ENCODE measurements around the gene ANKHD1. TPM values are rescaled to one million over a fixed set of nuclear protein-coding genes. Genes with fewer than 3 reads are reported as not detected.

The ANKHD1 gene
- total RNA-seq, 4 donors from 2014 or later, result 113 to 212 (median 164) TPM

DNA sequence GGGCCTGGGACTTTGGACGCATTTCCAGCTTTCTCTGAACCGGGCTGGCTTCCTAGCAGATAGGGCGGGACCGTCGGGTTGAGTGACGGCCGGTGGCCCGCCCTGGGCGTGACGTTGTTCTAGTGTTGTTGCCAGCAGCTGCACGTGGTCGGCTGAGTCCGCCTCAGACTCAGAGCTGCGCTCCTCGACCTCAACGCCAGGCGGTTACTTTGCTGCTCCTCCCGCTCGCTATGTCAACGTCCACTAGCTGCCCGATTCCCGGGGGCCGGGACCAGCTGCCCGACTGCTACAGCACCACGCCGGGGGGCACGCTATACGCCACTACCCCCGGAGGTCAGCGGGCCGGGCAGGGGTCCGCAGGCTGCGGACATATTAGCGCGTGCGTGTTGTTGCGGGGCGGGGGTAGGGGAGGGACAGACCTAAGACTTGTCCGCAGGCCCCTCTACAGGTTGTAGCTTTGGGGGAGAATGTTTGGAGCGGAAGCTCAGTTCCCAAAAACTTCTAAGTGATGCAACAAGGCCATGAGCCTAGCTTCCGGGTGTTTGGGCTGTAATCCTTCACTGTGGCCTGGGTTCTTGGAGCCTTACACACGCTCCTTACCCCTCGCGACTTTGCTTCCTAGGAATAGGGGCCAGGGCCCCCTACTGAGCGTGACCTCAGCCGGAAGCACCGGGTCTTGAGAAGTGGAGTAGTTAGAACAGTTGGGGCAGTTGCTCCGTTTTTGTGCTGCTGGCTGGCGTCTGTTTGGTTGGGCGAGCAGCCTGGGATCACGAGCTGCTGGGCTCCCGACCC is 146.1 kb downstream of the ANKHD1 start, which contains the start of gene EIF4EBP3:
TSS of gene EIF4EBP3 (plus strand) at position 155 of the 792 bp plus-strand sequence. CDS start at position 231, 76 bp downstream.
- TF ChIP-seq, protein P1, sequence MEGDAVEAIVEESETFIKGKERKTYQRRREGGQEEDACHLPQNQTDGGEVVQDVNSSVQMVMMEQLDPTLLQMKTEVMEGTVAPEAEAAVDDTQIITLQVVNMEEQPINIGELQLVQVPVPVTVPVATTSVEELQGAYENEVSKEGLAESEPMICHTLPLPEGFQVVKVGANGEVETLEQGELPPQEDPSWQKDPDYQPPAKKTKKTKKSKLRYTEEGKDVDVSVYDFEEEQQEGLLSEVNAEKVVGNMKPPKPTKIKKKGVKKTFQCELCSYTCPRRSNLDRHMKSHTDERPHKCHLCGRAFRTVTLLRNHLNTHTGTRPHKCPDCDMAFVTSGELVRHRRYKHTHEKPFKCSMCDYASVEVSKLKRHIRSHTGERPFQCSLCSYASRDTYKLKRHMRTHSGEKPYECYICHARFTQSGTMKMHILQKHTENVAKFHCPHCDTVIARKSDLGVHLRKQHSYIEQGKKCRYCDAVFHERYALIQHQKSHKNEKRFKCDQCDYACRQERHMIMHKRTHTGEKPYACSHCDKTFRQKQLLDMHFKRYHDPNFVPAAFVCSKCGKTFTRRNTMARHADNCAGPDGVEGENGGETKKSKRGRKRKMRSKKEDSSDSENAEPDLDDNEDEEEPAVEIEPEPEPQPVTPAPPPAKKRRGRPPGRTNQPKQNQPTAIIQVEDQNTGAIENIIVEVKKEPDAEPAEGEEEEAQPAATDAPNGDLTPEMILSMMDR (IDR thresholded peaks at IDR 0.05), result peak; percentile 61 to 99 (median 67)
- TF ChIP-seq POLR2A (IDR thresholded peaks at IDR 0.05) (peak; percentile 94), POLR2AphosphoS5 (IDR thresholded peaks at IDR 0.05) (peak; percentile 93 to 98 (median 98)), EP300 (IDR thresholded peaks at IDR 0.05; ENCODE audit: low read depth) (peak; percentile 74)
- Histone ChIP-seq H3K4me1 (peaks cover 33 to 57% (median 39%) of the 10 kb centered on the region in 4 donors), H3K27ac (peak within 1 kb of the TSS; percentile 94 to 99 (median 96)), H3K4me3 (peak within 1 kb of the TSS; percentile 32 to 54 (median 38)), H3K27me3 (no peaks in the 10 kb centered on the region), H3K9me3 (no peaks in the 10 kb centered on the region), H3K36me3 (peaks cover 0 to 19% (median 4%) of the 10 kb centered on the region in 4 donors)
- peak; percentile 98 for DNase-seq
- intact Hi-C loops (cut with DNase I; ENCODE audit: low total_unique reads), result no loop called here
- in situ Hi-C loops (cut with MboI; ENCODE audit: low pct_ligation_motif_present in 1 of 4, low pct_unique_long_range_greater_than_20kb in 1 of 4, low sequenced_read_pairs in 3 of 4), result no loop called here
- WGBS, 2 donors (ENCODE audit: low coverage in 1 of 2), result 5% methylated on average over 52 of the region's 52 CpGs; no CpG with 5 or more reads in 1 of the 2 donors

DNA sequence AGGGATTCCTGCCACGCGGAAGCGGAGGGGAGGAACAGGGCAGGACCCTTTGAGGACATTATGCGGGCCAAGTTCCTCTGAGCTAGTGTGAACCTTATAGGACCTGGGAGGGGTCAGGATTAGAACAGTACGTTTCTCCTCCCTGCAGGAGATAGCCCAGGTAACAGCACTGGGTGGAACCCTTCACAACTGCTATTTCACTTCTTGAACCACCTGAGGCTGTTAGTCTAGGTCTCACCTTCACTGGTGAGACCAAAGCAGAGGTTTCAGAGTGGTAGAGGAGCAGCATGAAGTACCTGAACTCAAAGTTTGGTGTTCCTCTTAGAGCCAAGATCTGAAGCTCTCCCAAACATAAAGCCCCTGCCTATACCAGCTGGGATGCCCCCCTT is 146.7 kb downstream of the ANKHD1 start:
- TF ChIP-seq, protein P1 (IDR thresholded peaks at IDR 0.05), result no peak
- TF ChIP-seq POLR2A (IDR thresholded peaks at IDR 0.05) (peak; percentile 64), POLR2AphosphoS5 (IDR thresholded peaks at IDR 0.05) (peak in 2 of 3 donors; percentile 83 to 88), EP300 (IDR thresholded peaks at IDR 0.05; ENCODE audit: low read depth) (peak; percentile 86)
- Histone ChIP-seq H3K27me3 (no peaks in the 10 kb centered on the region), H3K4me3 (peak overlapping the region in 3 of 4 donors; percentile 34 to 54 (median 43)), H3K36me3 (peaks cover 0 to 19% (median 4%) of the 10 kb centered on the region in 4 donors), H3K27ac (peak overlapping the region; percentile 94 to 99 (median 96)), H3K9me3 (no peaks in the 10 kb centered on the region), H3K4me1 (peaks cover 33 to 54% (median 38%) of the 10 kb centered on the region in 4 donors)
- DNase-seq, result peak; percentile 85
- intact Hi-C loops (cut with DNase I; ENCODE audit: low total_unique reads), result no loop called here
- in situ Hi-C loops (cut with MboI; ENCODE audit: low pct_ligation_motif_present in 1 of 4, low pct_unique_long_range_greater_than_20kb in 1 of 4, low sequenced_read_pairs in 3 of 4), result no loop called here
- whole genome bisulfite sequencing, 2 donors (ENCODE audit: low coverage in 1 of 2), result 27% methylated on average over 5 of the region's 5 CpGs; no CpG with 5 or more reads in 1 of the 2 donors

DNA sequence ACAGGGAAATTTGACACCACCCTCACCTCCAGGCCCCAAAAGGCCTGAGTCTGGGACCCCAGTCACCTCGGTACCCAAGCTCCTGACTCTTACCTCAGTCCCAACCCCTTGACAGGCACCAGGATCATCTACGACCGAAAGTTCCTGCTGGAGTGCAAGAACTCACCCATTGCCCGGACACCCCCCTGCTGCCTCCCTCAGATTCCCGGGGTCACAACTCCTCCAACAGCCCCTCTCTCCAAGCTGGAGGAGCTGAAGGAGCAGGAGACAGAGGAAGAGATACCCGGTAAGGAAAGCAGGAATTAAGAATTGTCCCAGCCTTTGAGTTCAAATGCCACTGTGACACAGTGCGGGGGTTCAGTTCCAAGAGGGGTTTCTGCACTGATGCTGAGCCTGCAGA is 147.2 kb downstream of the ANKHD1 start:
- DNase-seq, result no peak
- Histone ChIP-seq H3K4me1 (peaks cover 33 to 52% (median 37%) of the 10 kb centered on the region in 4 donors), H3K36me3 (peaks cover 0 to 19% (median 4%) of the 10 kb centered on the region in 4 donors), H3K4me3 (peak overlapping the region in 1 of 4 donors; percentile 54), H3K27me3 (no peaks in the 10 kb centered on the region), H3K27ac (peak overlapping the region; percentile 94 to 99 (median 96)), H3K9me3 (no peaks in the 10 kb centered on the region)
- no peak for TF ChIP-seq POLR2A (IDR thresholded peaks at IDR 0.05)
- TF ChIP-seq, protein P1 (IDR thresholded peaks at IDR 0.05), result no peak
- 70 to 86% methylated on average over 2 to 7 of the region's 7 CpGs for WGBS, 2 donors (ENCODE audit: low coverage in 1 of 2)
- intact Hi-C loops (cut with DNase I; ENCODE audit: low total_unique reads) (no loop called here), in situ Hi-C loops (cut with MboI; ENCODE audit: low pct_ligation_motif_present in 1 of 4, low pct_unique_long_range_greater_than_20kb in 1 of 4, low sequenced_read_pairs in 3 of 4) (no loop called here)

Data from transverse colon (tissue), 4 donors.